Keratinocyte (primary cell): ENCODE measurements around the gene C15orf61. TPM values are rescaled to one million over a fixed set of nuclear protein-coding genes. Genes with fewer than 3 reads are reported as not detected.

Source experiments
- DNase-seq: peaks from one replicate; pipeline ENCODE4 v3.0.0-alpha.2; 2011; ENCODE audit warnings: low read depth, missing footprints, low spot score
- FAIRE-seq: peaks from 2 replicates; lab custom pipeline; 2011; peaks lifted over from hg19 to GRCh38; lab: Jason Lieb, UNC
- H2AFZ ChIP-seq: 2 replicates; pipeline ENCODE4 v1.6.0; 2012; ENCODE audit warnings: low read length, control low read depth, inconsistent platforms; ENCODE audit not compliant: control insufficient read depth
- H3K27ac ChIP-seq: 2 replicates; pipeline ENCODE4 v1.5.1; 2011; ENCODE audit warnings: low read length; ENCODE audit not compliant: control insufficient read depth, insufficient read depth
- H3K27me3 ChIP-seq: 3 replicates; pipeline ENCODE4 v1.6.0; 2011; ENCODE audit warnings: low read length; ENCODE audit not compliant: control insufficient read depth, insufficient read depth; ENCODE audit errors: extremely low read depth
- H3K36me3 ChIP-seq, 2 experiments: 2 replicates in 1 of 2; 3 replicates in 1 of 2; pipeline ENCODE4 v1.5.1; 2011; ENCODE audit warnings: low read length in 2 of 2, mild to moderate bottlenecking in 1 of 2; ENCODE audit not compliant: control insufficient read depth in 2 of 2, insufficient read depth in 2 of 2; ENCODE audit errors: extremely low read depth in 1 of 2
- H3K4me1 ChIP-seq: 3 replicates; pipeline ENCODE4 v1.5.1; 2011; ENCODE audit warnings: low read length; ENCODE audit not compliant: control insufficient read depth, insufficient read depth; ENCODE audit errors: extremely low read depth
- H3K4me2 ChIP-seq: 3 replicates; pipeline ENCODE4 v1.6.0; 2011; ENCODE audit warnings: low read depth, low read length; ENCODE audit not compliant: control insufficient read depth, insufficient read depth; ENCODE audit errors: extremely low read depth
- H3K4me3 ChIP-seq, 3 experiments: fragments of 200-600 bp in 1 of 3; sonication (generic) in 1 of 3; 2 replicates in 2 of 3; 3 replicates in 1 of 3; pipeline ENCODE4 v1.5.1; 2011 to 2016; ENCODE audit warnings: low read length in 3 of 3, mild to moderate bottlenecking in 3 of 3, control low read depth in 2 of 3, inconsistent platforms in 1 of 3, low read depth in 1 of 3, mixed read lengths in 1 of 3, mixed run types in 1 of 3, moderate library complexity in 1 of 3; ENCODE audit not compliant: control insufficient read depth in 2 of 3, insufficient read depth in 2 of 3; ENCODE audit errors: extremely low read depth in 1 of 3
- H3K79me2 ChIP-seq: 2 replicates; pipeline ENCODE4 v1.6.0; 2012; ENCODE audit warnings: low read length; ENCODE audit not compliant: control insufficient read depth, insufficient read depth
- H3K9ac ChIP-seq: 3 replicates; pipeline ENCODE4 v1.6.0; 2011; ENCODE audit warnings: low read length; ENCODE audit not compliant: control insufficient read depth, insufficient read depth; ENCODE audit errors: extremely low read depth
- H3K9me1 ChIP-seq: 3 replicates; pipeline ENCODE4 v1.6.0; 2011; ENCODE audit warnings: low read length; ENCODE audit not compliant: control insufficient read depth, insufficient read depth; ENCODE audit errors: extremely low read depth
- H3K9me3 ChIP-seq: 2 replicates; pipeline ENCODE4 v1.5.1; 2012; ENCODE audit warnings: low read depth, low read length; ENCODE audit not compliant: control insufficient read depth
- H4K20me1 ChIP-seq: 3 replicates; pipeline ENCODE4 v1.6.0; 2011; ENCODE audit warnings: low read length; ENCODE audit not compliant: control insufficient read depth, insufficient read depth; ENCODE audit errors: extremely low read depth
- CTCF ChIP-seq, 3 experiments: IDR thresholded peaks in 1 of 3; conservative IDR thresholded peaks in 1 of 3; optimal IDR thresholded peaks in 1 of 3; 2 replicates in 2 of 3; 3 replicates in 1 of 3; pipeline versions ENCODE3 to v1.5.1; 2011; ENCODE audit warnings: low read length in 3 of 3, mild to moderate bottlenecking in 3 of 3, moderate library complexity in 2 of 3, control low read depth in 1 of 3, inconsistent platforms in 1 of 3; ENCODE audit not compliant: insufficient read depth in 2 of 3; ENCODE audit errors: extremely low read depth in 1 of 3
- EZH2 ChIP-seq: IDR thresholded peaks from one replicate; pipeline ENCODE4 v1.6.1; 2012; ENCODE audit warnings: inconsistent platforms, mild to moderate bottlenecking, low read length, moderate library complexity
- dilution Hi-C: fragments of 300-500 bp; cut with MboI; formaldehyde crosslinking; loops from one replicate; pipeline ENCODE4 v1.7.0; 2020; ENCODE audit warnings: low sequenced_read_pairs; ENCODE audit not compliant: extremely low pct_ligation_motif_present
- polyA plus RNA-seq, 5 experiments: library from polyadenylated mRNA; depleted of rRNA in 3 of 5; stranded (reverse) in 3 of 5; stranded (forward) in 1 of 5; unstranded in 1 of 5; fragments of >200 nt; gene quantifications; 1 replicate in 1 of 5; 2 replicates in 3 of 5; 3 replicates in 1 of 5; pipeline versions ENCODE4 v1.2.1 to v1.2.3, GENCODE V29; 2011 to 2012; ENCODE audit warnings: missing spikeins in 2 of 5, low read depth in 1 of 5, low replicate concordance in 1 of 5

C15orf61 gene
- polyA plus RNA-seq, 1 donor (not counting 4 experiments of a cell fraction or from before 2014, with no cell fraction given), result 2.6 TPM

DNA sequence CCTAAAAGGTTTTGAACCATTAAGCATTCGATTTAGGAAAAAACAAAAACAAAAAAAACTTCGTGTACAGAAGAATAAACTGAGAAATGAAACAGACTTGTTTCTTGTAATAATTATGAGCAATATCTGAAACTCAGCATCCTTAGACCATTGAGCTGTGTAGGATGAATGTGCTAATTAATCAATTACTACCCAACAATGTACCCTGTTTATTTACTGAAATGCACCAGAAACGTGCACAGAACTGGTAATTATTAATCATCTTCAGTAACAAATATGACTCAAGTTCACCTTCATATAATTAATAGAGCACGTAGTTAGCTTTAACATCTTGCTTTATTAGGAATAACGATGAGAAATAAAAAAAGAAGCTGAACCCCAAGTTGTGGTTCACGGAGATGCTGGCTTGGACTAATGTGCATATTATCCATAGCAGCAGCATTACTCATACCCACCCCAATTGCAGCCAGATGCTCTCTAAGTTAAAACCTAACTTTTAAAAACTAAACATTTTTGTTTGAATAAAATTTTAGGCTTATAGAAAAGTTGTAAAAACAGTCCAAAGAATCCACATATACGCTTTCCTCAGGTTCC, 10.2 kb upstream of the C15orf61 start:
- peak; percentile 23 for FAIRE-seq

GRCh38 chr15:67511606-67512005, 9.3 kb upstream of the C15orf61 start:
- Histone ChIP-seq H4K20me1 (no peaks in the 10 kb centered on the region), H3K4me1 (peaks cover 8% of the 10 kb centered on the region), H3K4me2 (no peak overlapping the region), H3K27ac (no peak overlapping the region), H3K79me2 (no peaks in the 10 kb centered on the region), H3K36me3 (peaks cover 0 to 2% of the 10 kb centered on the region in 2 experiments), H3K9me3 (no peaks in the 10 kb centered on the region), H3K4me3 (no peak overlapping the region), H2AFZ (no peak overlapping the region), H3K9ac (no peak overlapping the region), H3K9me1 (peaks cover 2% of the 10 kb centered on the region), H3K27me3 (no peaks in the 10 kb centered on the region)
- DNase-seq (no peak), FAIRE-seq (no peak)
- dilution Hi-C loops, result no loop called here
- no peak for TF ChIP-seq CTCF (optimal IDR thresholded peaks at IDR 0.05 in 1 of 3, IDR thresholded peaks at IDR 0.05 in 1 of 3, conservative IDR thresholded peaks at IDR 0.05 in 1 of 3; ENCODE audit: extremely low read depth in 1 of 3, insufficient read depth in 2 of 3, low read length in 3 of 3)
- TF ChIP-seq EZH2, result no peak

More for the DNA sequence above, 10.2 kb upstream of the C15orf61 start:
- dilution Hi-C loops, result no loop called here
- Histone ChIP-seq H3K4me1 (peaks cover 8% of the 10 kb centered on the region), H3K36me3 (peaks cover 0 to 2% of the 10 kb centered on the region in 2 experiments), H4K20me1 (no peaks in the 10 kb centered on the region), H3K27ac (no peak overlapping the region), H3K9me1 (peaks cover 2% of the 10 kb centered on the region), H3K27me3 (no peaks in the 10 kb centered on the region), H3K79me2 (no peaks in the 10 kb centered on the region), H3K9me3 (no peaks in the 10 kb centered on the region), H3K4me2 (no peak overlapping the region), H3K9ac (no peak overlapping the region), H3K4me3 (no peak overlapping the region), H2AFZ (no peak overlapping the region)
- no peak for DNase-seq
- TF ChIP-seq CTCF (optimal IDR thresholded peaks at IDR 0.05 in 1 of 3, IDR thresholded peaks at IDR 0.05 in 1 of 3, conservative IDR thresholded peaks at IDR 0.05 in 1 of 3; ENCODE audit: extremely low read depth in 1 of 3, insufficient read depth in 2 of 3, low read length in 3 of 3) (no peak), EZH2 (no peak)
